CD4-positive, alpha-beta T cell treated with Interleukin-4 for 1 hour (primary cell): ENCODE data around the gene DUSP10.

ENCODE experiments used
- DNase-seq, 2 donors: peaks; one replicate each; pipeline ENCODE4 v3.0.0-alpha.2; 2020 to 2022

Gene DUSP10

DNA sequence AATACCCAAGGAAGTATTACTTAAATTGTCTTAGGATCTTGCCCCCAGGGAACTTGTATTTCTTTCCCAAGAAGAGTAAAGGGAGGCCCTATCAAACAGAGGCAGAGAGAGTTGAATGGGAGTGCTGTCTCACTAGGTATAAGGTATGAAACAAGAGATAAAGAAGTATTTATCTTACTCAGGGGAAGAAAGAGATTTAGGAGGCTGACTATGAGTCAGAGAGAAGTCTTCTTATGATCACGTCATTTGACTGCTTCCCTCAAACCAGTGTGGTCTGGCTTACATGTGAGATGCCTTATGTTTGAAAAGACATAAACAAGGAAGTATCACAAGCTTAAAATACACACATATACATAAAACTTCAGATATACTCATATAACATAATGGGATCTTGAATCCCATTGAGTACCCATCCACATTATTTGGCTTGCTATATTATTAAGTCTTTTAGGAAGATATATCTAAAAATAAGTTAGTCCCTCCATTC lies 29.6 kb downstream of the DUSP10 start:
- DNase-seq: peak; percentile 62 to 79

DNA sequence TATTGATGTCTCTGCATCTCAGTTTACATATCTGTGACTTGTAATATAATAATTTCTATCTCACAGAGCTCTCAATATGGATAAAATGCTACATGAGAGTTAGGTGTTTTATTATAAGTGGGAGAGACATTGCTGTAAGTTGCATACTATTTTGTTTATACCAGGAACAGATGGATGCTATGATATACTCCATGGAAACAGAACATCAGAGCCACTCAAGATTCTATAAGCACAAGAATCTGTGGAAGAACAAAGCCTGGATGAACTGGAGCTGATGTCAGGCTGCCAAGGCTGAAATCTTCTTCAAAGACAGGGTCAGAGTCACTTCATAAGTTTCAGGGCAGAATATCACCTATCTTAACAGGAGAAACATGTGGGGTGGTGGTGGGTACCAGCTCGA lies 30.2 kb downstream of the DUSP10 start:
- DNase-seq: no peak

DNA sequence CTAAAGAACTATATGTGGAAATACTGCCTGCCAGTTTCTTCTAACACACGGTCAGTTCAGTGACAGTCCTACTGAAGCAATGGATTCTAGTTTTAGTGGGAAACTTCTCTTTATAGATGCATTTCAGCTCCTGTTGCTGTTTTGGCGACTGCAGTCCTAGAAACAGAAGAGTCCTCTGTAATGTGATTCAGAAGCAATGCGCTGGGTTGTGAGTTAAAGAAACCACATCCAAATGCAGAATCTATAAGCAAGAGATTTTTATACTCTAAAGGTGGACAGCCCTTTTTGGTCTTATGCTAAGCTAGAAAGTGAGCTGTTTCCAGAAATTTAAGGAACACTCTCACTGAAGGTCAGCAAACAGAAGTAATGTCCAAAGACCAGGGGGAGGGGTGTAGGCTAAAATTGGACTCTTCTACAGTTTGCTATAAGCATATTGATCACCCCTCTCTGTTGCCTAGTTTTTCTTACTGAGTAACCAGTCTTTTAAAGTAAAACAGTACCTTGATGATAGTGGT lies 30.8 kb downstream of the DUSP10 start:
- no peak for DNase-seq

- no peak for DNase-seq
Measured at GRCh38 chr1:221709854-221710253, 32.0 kb downstream of the DUSP10 start.

DNA sequence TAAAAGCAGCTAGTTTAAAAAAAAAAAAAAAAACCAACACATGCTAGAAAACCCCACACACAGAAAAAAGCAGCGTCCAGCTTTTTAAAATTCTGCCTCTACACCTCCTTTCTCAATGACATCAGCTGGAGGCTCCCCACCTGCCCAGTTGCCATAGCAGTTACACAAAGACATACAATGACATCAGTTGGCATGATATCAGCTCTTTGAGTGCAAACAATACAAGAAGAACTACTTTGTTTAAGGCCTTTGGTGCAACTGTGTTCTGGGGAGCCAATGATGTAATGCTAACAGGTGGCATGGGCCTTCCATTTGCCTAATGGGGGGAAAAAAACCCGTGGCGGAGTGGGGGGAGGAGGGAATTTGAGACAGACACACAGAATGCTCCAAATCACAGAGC lies 32.9 kb downstream of the DUSP10 start:
- DNase-seq: peak; percentile 84 to 85

DNA sequence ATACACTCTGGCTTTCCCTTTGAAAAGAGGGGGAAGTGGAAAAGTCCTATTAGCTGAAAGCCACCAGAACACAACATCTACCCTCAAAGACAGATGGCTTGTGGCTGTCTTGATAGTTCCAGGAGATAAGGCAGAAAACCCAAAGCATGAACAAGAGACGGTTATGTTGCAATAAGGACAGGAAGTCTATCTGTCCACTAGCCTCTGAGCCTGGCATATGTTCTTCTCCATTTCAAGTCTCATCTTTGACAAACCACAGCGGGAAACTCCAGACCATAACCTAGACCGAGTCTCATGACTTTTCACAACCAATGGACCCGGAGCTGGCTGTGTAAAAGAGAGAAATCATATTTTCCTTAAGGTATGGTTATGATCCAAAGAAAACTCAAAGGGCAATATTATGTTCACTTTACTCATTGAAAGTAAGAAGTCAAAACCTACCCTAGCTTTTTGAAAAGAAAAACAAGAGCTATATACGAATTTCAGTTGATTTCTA lies 33.8 kb downstream of the DUSP10 start:
- peak; percentile 79 to 81 for DNase-seq

DNA sequence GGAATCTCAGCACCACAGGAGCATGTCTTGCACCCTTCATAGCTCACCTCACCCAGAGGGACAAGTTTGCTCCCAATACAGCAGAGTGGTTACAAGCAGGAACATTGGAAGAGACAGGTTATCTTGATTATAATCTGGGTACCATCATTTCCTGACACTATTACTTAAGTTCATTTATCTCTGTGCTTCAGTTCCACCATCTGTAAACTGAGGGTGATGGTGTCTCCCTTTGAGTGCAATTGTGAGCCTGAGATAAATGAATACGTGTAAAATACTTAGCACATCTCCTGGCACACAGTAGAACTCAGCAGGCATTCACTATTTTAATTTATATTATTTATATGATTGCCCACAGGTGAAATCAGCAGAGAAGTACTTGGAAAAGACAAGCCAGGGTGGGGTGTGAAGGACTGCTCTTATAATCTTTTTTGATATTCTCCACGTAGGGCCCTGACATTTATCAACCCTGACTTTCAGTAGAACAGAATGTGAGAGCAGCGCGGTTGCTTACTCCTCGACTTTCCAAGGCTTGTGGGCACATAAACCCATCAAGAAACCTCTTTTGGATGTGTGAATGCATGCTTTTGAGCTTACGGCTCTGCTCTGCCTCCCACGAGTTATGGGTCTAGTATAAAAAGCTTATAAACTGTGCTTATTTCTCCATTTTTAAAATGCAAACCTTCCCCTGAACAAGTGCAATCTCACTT lies 34.9 kb downstream of the DUSP10 start:
- DNase-seq: no peak

GRCh38 chr1:221706191-221706590 lies 35.7 kb downstream of the DUSP10 start:
- no peak for DNase-seq

DNA sequence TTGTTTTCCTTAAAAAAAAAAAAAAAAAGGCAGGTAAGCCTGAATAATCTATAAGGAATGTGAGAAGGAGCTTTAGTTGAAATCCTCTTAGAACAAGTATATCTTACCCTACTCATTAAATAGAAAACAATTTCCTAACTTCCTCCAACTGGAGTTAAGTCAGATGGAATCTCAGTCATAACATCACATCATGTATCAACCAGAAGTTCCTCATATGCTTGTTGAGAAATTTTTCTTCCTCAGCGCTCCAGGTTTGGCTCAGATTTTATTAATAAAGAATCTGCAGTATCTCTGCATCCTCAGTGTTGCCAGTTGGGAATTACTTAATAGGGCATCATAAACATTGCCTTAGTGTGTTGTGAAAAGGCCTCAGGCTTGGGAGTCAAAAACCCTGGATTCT lies 37.6 kb downstream of the DUSP10 start:
- no peak for DNase-seq

- DNase-seq: no peak
Measured at GRCh38 chr1:221701570-221702186, 40.2 kb downstream of the DUSP10 start.

DNA sequence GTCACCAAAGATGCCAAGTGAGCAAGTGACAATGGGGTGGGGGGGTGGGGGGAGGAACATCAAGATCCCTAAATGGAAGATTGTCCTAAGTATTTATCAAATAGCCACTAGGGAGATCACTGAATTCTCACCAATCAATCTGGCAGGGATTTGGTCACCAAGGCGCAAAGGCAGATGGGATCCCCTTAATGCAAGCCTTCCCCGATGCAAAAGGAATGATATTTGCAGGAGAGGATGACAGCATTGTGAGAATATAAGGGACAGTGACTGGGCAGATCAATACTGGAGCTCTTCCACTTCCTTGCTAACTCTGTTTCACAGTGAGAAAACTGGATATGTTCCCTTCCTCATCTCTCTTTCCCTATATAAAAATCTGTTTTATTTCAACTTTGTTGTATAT lies 40.9 kb downstream of the DUSP10 start:
- no peak for DNase-seq

DNA sequence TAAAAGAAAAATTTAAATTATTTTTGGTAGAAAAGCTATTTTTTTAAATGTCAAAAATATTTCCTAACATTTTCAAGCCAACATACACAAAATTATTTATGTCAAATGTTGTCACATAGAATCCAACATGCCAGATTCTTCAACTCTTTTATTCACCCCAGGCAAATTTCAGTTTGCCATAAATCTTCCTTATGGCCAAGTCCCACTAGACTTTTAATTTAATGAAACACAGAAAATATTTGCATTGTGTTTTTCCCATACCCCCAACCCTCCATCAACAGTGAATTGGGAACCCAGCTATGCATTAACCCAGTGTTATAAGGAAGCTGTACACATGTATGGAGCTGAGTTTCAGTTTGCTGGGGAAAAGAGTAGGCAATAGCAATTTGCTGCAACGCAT lies 41.4 kb downstream of the DUSP10 start:
- DNase-seq: no peak

GRCh38 chr1:221699978-221700519 lies 41.8 kb downstream of the DUSP10 start:
- no peak for DNase-seq

GRCh38 chr1:221699577-221699976 lies 42.3 kb downstream of the DUSP10 start:
- no peak for DNase-seq

- DNase-seq: no peak
Measured at GRCh38 chr1:221698579-221699349, 43.1 kb downstream of the DUSP10 start.

DNA sequence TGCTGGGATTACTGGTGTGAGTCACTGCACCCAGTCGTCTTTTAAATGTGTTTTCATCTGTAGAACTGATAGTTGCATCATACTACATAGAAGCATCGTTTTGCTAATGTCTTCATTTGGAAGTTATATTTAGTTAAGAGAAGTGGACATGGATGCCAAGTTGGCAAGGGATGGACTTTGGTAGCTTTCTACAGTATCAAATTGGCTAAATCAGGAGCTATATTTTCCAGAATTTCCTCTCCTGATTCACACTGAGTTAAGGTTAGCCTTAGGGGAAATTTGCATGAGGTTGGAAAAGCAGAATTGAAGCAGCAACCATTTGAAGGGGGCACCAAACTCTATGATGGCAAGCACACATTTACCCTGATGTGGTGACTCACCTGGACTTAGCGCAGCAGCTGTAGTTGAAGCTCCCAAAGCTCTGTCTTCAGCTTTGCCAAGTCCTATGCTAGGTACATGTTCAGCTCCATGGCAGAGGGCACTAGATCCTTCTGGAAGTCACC lies 43.9 kb downstream of the DUSP10 start:
- no peak for DNase-seq

DNA sequence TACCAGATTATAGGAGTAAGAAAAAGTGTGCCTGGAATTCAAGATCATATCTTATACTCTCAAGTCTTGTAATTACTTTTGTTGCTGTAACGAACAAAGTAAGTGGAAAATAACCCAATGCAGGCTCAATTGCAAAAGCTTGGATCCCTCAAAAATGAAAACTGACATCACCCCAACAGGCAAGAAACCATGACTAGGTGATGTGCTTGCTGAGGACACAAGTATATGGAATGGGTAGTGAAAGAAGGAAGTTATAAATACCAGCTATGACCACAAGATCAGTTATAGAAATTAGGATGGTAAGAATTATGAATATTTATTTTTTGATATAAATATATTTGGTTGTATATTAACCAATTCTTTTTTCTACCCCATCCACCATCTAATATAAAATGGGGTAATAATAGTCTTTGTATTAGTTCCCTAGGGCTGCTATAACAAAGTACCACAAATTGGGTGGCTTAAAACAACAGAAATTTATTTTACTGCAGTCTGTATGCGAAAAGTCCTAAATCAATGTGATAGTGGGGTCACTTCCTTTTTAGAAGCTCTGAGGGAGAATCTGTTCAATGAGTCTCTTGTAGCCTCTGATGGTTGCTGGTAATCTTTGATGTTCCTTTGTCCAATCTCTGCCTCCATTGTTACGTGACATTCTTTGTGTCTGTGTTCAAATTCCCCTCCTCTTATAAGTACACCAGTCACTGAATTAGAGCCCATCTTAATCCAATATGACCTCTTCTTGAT lies 45.0 kb downstream of the DUSP10 start:
- DNase-seq: no peak

GRCh38 chr1:221696027-221696426 lies 45.9 kb downstream of the DUSP10 start:
- DNase-seq: no peak

DNA sequence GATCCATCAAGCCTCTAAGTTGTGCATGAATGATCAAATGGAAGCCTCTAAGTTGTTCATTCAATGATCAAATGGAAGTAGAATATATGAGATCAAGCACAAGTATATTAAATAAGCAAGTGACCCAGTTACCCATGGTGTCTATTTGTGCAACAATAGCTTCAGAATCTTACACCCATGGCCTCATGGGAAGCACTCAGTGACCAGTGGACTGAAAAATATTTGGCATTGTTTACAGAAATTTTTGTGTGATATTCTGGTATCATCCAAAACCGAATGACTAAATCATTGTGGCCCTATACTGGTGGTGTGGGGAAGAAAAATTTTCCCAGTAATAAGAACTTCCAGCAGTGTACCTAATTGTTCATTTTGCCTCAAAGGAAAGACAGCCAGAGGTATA lies 46.6 kb downstream of the DUSP10 start:
- no peak for DNase-seq

DNA sequence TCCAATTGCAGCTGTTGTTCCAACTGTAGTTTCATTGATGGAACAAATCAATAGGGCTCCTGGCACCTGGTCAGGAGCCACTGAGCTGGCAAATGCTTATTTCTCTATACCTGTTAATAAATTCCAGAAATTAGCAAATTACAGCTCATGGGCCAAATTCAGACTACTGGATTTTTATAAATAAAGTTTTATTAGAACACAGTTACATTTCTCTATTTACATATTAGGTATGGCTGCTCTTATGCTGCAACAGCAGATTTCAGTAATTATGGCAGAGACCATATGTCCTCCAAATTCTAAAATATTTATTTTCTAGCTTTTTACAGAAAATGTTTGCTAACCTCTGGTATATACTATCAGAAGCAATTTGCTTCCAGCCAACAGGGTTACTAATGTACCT lies 47.8 kb downstream of the DUSP10 start:
- no peak for DNase-seq

DNA sequence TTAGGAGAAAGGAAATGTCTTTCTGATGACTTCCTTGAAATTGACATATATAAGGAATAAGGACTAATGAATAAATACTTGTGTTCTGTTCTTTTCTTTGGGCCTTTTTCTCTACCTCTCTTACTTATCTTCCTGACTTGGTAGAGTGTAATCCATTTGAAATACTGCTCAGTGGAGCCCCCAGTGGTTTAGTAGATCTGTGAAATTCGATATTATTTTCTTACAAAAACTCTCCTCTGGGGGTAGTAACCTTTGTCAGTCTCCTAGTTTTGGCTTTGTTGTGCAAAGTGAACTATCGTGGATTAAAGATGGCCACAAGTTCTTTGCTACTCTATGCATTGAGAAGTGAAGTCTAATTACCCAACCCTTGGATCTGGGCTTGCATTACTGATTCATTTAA lies 48.8 kb downstream of the DUSP10 start:
- DNase-seq: no peak

DNA sequence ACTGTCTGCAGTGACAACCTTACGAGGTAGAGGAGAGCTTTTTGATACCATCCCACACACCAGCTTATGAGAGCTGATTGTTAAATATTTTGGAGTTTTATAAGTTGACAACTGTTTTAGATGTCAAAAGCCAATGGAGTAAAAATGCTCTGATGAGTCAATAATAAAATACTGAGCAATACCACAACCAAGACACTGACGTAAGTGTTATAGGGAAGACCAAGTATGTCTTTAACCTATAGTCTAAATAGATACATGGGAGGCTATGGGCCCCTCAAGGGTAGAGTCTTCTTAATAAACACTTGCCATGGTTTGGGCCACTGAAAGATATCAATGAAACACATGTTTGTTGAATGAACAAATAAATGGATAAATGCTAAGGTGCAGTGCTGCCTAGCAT lies 49.2 kb downstream of the DUSP10 start:
- no peak for DNase-seq
